Cardiac septum (tissue), 1 donor: ENCODE measurements around the gene ECE1. TPM values are rescaled to one million over a fixed set of nuclear protein-coding genes. Genes with fewer than 3 reads are reported as not detected.
"Not testable (repeated sequence)": the region's sequence is repeated elsewhere in the genome, so short reads cannot be mapped to it uniquely, and the experiment has no call there.

Experiments used
- DNase-seq: peaks from one replicate; pipeline ENCODE4 v3.0.0-alpha.2; 2020; ENCODE audit warnings: low spot score
- intact Hi-C: fragments of 100-400 bp; cut with DNase I; formaldehyde crosslinking; loops from one replicate; pipeline ENCODE4 v1.14.0; 2022
- total RNA-seq: library from RNA; stranded (reverse); fragmentation: NEBNext Ultra II Directional; extraction: Animal tissue kit (Norgen Biotek cat#: 25700); gene quantifications from one replicate; pipeline ENCODE4 v1.2.1, GENCODE V29; 2021
- donor health status: DM: no; HTN: no; CAD: no.

ECE1 gene
- total RNA-seq, 1 donor from 2014 or later: 55.8 TPM

GRCh38 chr1:21244986-21245687 is 45.1 kb downstream of the ECE1 start:
- no peak for DNase-seq
- intact Hi-C loops: loop anchor here (10.0 kb wide), 1 partner anchor 540 kb away; the partner anchor contains the start of gene USP48

DNA sequence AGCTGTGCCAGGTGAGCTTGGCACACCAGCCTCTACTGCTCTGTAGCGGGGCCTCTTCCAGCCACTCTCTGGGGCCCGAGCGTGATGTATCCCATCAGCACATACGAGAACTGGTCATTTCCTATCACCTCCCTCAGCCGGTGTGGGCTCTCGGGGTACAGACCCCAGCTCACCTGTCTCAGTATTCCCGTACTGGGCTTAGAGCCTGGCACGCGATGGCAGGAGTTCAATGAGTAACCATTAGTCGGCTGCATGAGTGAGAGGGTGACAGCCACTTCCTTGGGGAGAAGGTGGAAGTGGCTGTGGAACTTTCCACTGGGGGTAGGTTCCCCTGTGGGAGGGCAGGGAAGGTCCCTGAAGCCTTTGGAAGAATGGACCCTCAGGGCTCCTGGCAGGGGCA is 46.1 kb downstream of the ECE1 start:
- intact Hi-C loops: loop anchor here (10.0 kb wide), 1 partner anchor 541 kb away; the partner anchor contains the start of gene USP48
- DNase-seq: no peak

DNA sequence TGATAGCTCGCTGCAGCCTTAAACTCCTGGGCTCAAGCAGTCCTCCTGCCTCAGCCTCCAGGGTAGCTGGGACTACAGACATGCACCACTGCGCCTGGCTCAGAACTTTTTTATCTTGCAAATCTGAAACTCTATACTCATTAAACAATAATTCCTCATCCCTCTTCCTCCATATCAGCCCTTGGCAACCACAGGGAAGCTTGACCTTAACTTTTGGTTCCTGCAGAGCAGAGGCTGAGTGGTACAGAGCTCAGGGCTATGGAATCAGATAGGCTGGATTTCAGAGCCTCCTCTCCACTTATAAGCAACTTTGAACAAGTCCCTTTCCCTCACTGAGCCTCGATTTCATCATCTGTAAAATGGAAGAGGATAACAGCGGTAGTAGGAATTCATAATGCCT is 47.4 kb downstream of the ECE1 start:
- DNase-seq: no peak
- intact Hi-C loops: loop anchor here (10.0 kb wide), 1 partner anchor 542 kb away; the partner anchor contains the start of gene USP48

GRCh38 chr1:21241771-21242581 is 48.3 kb downstream of the ECE1 start:
- intact Hi-C loops: loop anchor here (10.0 kb wide), 1 partner anchor 543 kb away; the partner anchor contains the start of gene USP48
- DNase-seq: no peak

DNA sequence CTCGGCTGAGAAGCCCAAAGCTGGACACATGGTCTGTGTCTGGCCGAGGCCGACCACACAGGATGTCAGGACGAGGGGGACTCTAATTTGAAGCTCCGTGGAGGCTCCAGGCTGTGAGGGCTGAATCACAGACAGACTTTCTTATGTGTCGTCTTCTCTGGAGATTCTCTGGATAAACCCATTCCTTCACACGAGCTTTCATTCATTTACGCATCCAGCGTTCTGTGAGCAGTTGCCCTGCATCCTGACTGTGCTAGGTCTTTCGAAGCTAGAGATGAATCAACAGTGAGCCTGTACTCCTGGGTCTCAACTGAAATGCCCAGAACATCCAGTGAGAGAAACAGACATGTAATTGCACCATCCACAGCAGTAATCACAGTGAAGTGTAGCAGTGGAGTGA is 49.6 kb downstream of the ECE1 start:
- intact Hi-C loops: loop anchor here (10.0 kb wide), 1 partner anchor 544 kb away; the partner anchor contains the start of gene USP48
- no peak for DNase-seq

DNA sequence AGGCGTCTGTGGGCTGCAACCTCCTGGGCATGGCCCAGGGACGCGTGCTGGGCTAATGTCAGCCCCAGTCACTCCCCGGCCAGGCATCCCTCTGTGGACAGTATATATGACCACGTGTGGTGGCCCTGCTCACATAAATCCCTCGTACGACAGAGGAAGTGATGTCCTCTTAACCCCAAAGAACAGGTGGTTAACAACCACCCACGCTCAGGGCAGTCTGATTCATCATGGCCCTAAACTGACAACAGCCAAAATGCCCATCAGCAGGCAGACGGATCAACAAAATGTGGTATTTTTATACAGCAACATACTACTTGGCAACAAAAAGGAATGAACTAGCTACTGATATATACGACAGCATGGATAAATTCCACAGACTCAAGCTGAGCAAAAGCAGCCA is 51.0 kb downstream of the ECE1 start:
- intact Hi-C loops: loop anchor here (5.0 kb wide), 1 partner anchor 418 kb away; no protein-coding TSS in a partner anchor
- DNase-seq: no peak

DNA sequence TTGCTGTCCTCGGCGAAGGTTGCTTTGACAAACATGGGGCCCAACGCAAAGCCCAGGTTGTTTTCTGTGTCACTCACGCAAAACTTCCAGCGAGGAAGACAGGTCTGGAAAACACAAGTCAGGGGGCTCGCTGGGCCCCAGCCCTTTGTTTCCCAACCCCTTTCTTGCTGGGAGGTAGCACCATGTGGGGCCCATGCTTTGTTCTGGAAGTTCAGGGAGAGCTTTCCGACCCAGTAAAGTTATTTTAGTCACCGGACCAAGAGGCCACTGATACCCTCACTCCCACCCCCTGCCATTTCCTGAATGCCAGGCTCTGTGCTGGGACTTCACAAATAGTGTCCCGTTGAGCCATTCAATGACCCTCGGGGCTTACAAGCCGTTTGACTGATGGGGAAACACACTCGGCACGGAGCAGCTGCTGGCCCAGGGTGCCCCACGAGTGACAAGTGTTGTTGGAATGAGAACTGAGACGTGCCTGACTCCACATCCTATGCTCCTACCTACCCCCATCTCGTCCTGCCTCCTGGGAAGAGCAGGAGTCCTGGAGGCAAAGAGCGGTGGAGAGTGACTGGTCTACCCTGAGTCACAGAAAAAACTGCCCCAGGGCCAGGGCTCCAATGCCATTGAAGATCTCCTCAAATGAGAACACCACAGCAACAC is 52.0 kb downstream of the ECE1 start:
- DNase-seq: no peak
- intact Hi-C loops: loop anchor here (5.0 kb wide), 1 partner anchor 419 kb away; no protein-coding TSS in a partner anchor

DNA sequence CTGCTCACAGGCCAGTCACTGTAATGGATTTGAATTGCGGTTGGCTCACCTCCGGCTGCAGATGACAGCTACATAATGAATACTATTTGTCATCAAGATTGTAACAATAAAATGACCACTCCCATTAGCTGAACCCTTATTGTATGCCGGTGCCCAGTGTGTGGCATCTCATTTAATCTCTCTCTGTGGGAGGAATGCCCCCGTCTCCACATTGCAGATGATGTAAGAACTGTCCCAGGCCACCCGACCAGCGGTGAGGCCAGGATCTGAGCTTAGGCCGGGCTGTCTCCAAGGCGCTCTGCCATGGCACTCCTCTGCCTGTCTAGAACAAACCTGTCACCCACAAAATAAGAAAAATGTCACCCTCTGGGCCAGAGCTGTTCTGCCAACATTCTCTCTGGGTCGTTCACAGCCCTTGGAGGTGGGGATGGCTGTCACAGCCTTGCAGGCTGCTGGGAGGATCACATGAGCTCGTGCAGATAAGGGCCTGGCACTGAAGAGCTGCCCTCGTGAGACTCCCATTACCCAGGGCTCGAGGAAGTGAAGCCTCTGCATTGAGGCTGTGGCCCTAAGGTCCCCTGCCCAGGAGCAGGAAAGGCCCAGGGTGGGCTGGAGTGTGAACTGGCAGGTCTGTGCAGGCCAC is 52.7 kb downstream of the ECE1 start:
- intact Hi-C loops: loop anchor here (5.0 kb wide), 1 partner anchor 420 kb away; no protein-coding TSS in a partner anchor
- no peak for DNase-seq

DNA sequence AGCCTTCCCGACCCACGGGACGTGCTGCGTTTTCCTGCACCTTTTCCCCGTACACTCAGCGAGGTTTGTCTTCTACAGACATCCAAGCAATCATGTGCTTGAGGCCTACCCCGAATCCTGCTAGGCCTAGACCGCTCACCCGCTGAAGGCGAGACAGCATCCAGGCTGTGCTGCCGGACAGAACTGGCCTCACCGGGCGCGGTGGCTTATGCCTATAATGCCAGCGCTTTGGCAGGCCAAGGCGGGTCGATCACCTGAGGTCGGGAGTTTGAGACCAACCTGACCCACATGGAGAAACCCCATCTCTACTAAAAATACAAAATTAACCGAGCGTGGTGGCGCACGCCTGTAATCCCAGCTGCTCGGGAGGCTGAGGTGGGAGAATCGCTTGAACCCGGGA is 54.1 kb downstream of the ECE1 start:
- intact Hi-C loops: loop anchor here (5.0 kb wide), 1 partner anchor 421 kb away; no protein-coding TSS in a partner anchor
- DNase-seq: no peak

GRCh38 chr1:21234779-21235178 is 55.5 kb downstream of the ECE1 start:
- intact Hi-C loops: loop anchor here (5.0 kb wide), 2 partner anchors 338 to 423 kb away; no protein-coding TSS in a partner anchor
- no peak for DNase-seq

DNA sequence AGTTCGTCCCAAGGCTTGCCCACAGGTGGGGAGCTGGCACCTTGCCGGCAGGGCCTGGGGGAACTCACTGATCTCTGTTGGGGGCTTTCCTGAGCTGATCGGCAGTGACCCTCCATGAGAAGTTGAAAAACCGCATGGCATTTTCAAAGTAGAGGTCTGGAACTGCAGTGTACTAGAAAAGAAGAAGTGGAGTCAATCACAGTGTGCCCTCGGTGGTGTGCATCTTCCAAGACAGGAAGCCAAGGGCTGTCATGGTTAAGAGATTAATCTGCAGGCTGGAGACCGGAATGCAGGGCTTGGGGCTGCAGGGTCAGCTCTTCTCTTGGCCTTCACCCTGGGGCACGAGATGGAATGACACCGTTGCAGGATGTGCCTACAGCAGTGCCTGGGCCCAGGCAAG is 56.8 kb downstream of the ECE1 start:
- DNase-seq: no peak
- intact Hi-C loops: loop anchor here (5.0 kb wide), 1 partner anchor 339 kb away; no protein-coding TSS in a partner anchor

GRCh38 chr1:21232044-21232443 is 58.2 kb downstream of the ECE1 start:
- no peak for DNase-seq
- intact Hi-C loops: loop anchor here (1.0 to 5.0 kb wide), 2 partner anchors 136 to 340 kb away; no protein-coding TSS in a partner anchor

GRCh38 chr1:21229246-21230000 is 60.8 kb downstream of the ECE1 start:
- DNase-seq: no peak
- intact Hi-C loops: no loop called here

GRCh38 chr1:21228224-21228623 is 62.0 kb downstream of the ECE1 start:
- intact Hi-C loops, DNase-seq: not testable (repeated sequence)

DNA sequence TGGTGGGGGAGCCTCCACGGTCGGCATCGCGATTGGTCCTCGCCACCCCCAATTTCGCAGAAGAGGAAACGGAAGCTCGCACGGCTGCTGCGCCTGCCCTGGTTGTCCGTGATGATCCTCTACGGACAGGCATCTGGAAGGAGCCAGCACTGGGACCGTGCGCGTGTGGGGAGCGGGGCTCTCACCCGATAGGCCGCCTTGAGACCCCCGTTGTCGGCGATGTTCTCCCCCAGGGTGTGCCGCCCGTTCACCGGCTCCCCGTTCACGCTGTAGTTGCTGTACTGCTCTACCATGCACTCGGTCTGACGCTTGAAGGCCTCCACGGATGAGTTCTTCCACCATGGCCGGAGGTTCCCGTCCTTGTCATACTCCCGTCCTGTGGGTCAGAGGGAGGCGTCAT is 65.2 kb downstream of the ECE1 start:
- no peak for DNase-seq
- intact Hi-C loops: no loop called here

DNA sequence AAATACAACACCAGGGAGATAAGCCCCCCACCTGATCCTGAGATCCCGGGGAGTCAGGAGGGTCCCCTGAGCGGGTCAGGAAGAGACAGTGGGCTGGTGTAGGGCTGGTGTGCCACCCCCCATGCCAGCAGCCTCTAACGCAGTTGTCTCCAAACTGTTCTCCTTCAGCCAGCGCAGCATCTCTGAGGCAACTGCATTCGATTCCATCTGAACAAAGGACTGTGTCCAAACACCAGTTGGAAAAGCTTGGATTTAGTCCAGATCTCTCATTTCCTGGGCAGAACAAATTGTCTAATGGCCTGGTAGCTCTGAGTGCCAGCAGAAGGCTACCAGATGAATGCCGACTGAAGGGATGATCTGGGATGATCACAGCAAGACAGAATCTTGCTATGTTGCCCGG is 69.4 kb downstream of the ECE1 start:
- intact Hi-C loops: no loop called here

GRCh38 chr1:21219674-21220073 is 70.6 kb downstream of the ECE1 start:
- intact Hi-C loops: no loop called here
- DNase-seq: no peak

More for the DNA sequence above, 69.4 kb downstream of the ECE1 start:
- no peak for DNase-seq

DNA sequence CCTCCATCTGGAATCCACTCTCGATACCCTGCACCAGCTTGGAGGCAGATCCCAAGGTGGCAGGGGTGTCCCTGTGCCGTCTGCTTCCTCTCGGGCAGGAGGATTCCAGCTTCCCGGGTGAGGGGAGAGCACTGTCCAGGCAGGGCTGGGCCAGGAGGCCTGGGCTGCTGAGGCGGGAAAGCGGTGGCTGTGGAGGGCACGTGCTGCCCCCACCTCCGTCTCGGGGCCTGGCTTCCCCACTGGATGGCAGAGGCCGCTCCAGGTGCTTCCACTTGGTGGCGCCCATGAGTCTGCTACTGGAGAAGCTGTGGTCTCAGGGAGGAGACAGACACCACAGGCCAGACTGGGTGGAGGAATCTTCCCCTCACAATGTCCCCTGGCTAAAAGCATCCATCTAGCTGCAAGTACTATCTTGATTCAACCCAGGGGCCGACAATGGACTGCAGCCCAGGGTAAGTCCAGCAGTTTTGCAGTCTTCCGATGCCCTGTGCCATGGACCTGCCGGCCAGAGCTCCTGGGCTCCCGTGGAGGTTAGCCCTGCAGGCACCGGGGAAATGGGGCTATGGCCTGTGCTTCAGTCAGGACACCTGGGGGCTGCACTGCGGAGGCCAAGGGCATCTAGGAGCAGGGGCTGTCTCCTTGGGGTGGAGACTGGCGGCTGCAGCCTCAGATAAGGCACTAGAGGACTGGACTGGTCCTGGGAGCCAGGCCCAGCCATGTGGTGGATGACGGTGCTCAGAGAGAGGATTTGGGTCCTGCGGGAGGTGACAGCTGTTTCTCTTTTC is 72.3 kb downstream of the ECE1 start:
- DNase-seq: peak; percentile 80
- intact Hi-C loops: no loop called here
